GM23338 (cell line): ENCODE results near the gene ARMC7. TPM values are rescaled to one million over a fixed set of nuclear protein-coding genes. Genes with fewer than 3 reads are reported as not detected.
"Not testable (repeated sequence)": the region's sequence is repeated elsewhere in the genome, so short reads cannot be mapped to it uniquely, and the experiment has no call there.

Experiments used
- ATAC-seq: fragments of 200-7000 bp; cut with Tn5 transposase; 3 replicates; pipeline ENCODE4 v1.9.1; 2020
- DNase-seq: peaks from one replicate; pipeline ENCODE4 v3.0.0-alpha.2; 2015; ENCODE audit warnings: low spot score
- H2AFZ ChIP-seq: fragments of 200-600 bp; sonication (generic); 2 replicates; pipeline ENCODE4 v1.8.0; 2016; ENCODE audit warnings: antibody characterized with exemption, mild to moderate bottlenecking, moderate library complexity
- H3F3A ChIP-seq: fragments of 200-600 bp; sonication (generic); replicated peaks from 2 replicates; pipeline ENCODE4 v1.8.0; 2017; ENCODE audit warnings: antibody characterized with exemption, mixed run types, low read depth
- H3K27ac ChIP-seq: fragments of 200-600 bp; sonication (generic); 2 replicates; pipeline ENCODE4 v1.6.1; 2016; ENCODE audit warnings: low read depth
- H3K27me3 ChIP-seq: fragments of 200-600 bp; sonication (generic); 2 replicates; pipeline ENCODE4 v1.8.0; 2016; ENCODE audit warnings: mild to moderate bottlenecking, mixed run types, moderate library complexity; ENCODE audit not compliant: insufficient read depth
- H3K36me3 ChIP-seq: fragments of 200-600 bp; sonication (generic); 2 replicates; pipeline ENCODE4 v1.8.0; 2016; ENCODE audit warnings: mild to moderate bottlenecking; ENCODE audit not compliant: insufficient read depth
- H3K4me1 ChIP-seq: fragments of 200-600 bp; sonication (generic); 2 replicates; pipeline ENCODE4 v1.8.0; 2016; ENCODE audit warnings: mild to moderate bottlenecking, moderate library complexity; ENCODE audit not compliant: insufficient read depth
- H3K4me2 ChIP-seq: fragments of 200-600 bp; sonication (generic); 2 replicates; pipeline ENCODE4 v1.7.1; 2017; ENCODE audit warnings: mixed run types
- H3K4me3 ChIP-seq: fragments of 200-600 bp; sonication (generic); 2 replicates; pipeline ENCODE4 v1.6.1; 2016; ENCODE audit warnings: mixed run types
- H3K79me2 ChIP-seq: fragments of 200-600 bp; sonication (generic); replicated peaks from 2 replicates; pipeline ENCODE4 v1.8.0; 2017; ENCODE audit warnings: mild to moderate bottlenecking; ENCODE audit not compliant: insufficient read depth
- H3K9me2 ChIP-seq: fragments of 200-600 bp; sonication (generic); 2 replicates; pipeline ENCODE4 v1.8.0; 2017; ENCODE audit not compliant: insufficient read depth
- H4K20me1 ChIP-seq: fragments of 200-600 bp; sonication (generic); replicated peaks from 2 replicates; pipeline ENCODE4 v1.8.0; 2017; ENCODE audit warnings: mild to moderate bottlenecking; ENCODE audit not compliant: insufficient read depth
- H3K27ac Mint-ChIP-seq: 2 replicates; pipeline ENCODE4 v1.8.0; 2020; ENCODE audit warnings: inconsistent platforms, mild to moderate bottlenecking, moderate library complexity, mixed read lengths
- H3K27me3 Mint-ChIP-seq: 3 replicates; pipeline ENCODE4 v1.8.0; 2022; ENCODE audit warnings: low read depth, mild to moderate bottlenecking, moderate library complexity, mixed read lengths, inconsistent platforms; ENCODE audit not compliant: insufficient read depth, poor library complexity
- H3K36me3 Mint-ChIP-seq: 3 replicates; pipeline ENCODE4 v1.8.0; 2021; ENCODE audit warnings: low read depth, mild to moderate bottlenecking, inconsistent platforms, moderate library complexity, mixed read lengths
- H3K4me1 Mint-ChIP-seq: 3 replicates; pipeline ENCODE4 v1.8.0; 2020; ENCODE audit warnings: mild to moderate bottlenecking, inconsistent platforms, mixed read lengths
- H3K4me3 Mint-ChIP-seq: 3 replicates; pipeline ENCODE4 v1.8.0; 2021; ENCODE audit warnings: moderate library complexity, mild to moderate bottlenecking, inconsistent platforms, mixed read lengths
- H3K9me3 Mint-ChIP-seq: 3 replicates; pipeline ENCODE4 v1.8.0; 2020; ENCODE audit warnings: moderate library complexity, mild to moderate bottlenecking, inconsistent platforms, mixed read lengths
- EZH2 ChIP-seq: fragments of 200-600 bp; sonication (generic); IDR thresholded peaks from one replicate; pipeline ENCODE4 v1.8.0; 2017; ENCODE audit warnings: antibody characterized with exemption, mild to moderate bottlenecking, low read depth; ENCODE audit not compliant: unreplicated experiment
- STAT1 ChIP-seq: IDR thresholded peaks from one replicate; pipeline ENCODE4 v1.6.1; 2016; ENCODE audit warnings: antibody characterized with exemption; ENCODE audit not compliant: unreplicated experiment
- polyA plus RNA-seq: library from polyadenylated mRNA; unstranded; fragments of >200 nt; fragmentation: Nextera tagmentation; extraction: Ambion mirVana; gene quantifications from 2 replicates; pipeline ENCODE4 v1.2.1, GENCODE V29; 2016
- total RNA-seq: library from RNA; depleted of rRNA; stranded (reverse); fragments of >200 nt; shearing (Covaris generic); gene quantifications from 2 replicates; pipeline ENCODE4 v1.2.3, GENCODE V29; 2014
- TF ChIP-seq, protein P1 (sequence below), 2 experiments: fragments of 200-600 bp in 1 of 2; sonication (generic) in 1 of 2; conservative IDR thresholded peaks; 2 replicates each; pipeline versions ENCODE4 v1.5.1 to v1.6.1; 2016 to 2017; ENCODE audit warnings: antibody characterized with exemption in 2 of 2, low read depth in 2 of 2, mild to moderate bottlenecking in 2 of 2, moderate library complexity in 1 of 2

The ARMC7 gene
- total and polyA plus RNA-seq, 2 experiments from 2014 or later = 5.6 to 8.4 TPM

DNA sequence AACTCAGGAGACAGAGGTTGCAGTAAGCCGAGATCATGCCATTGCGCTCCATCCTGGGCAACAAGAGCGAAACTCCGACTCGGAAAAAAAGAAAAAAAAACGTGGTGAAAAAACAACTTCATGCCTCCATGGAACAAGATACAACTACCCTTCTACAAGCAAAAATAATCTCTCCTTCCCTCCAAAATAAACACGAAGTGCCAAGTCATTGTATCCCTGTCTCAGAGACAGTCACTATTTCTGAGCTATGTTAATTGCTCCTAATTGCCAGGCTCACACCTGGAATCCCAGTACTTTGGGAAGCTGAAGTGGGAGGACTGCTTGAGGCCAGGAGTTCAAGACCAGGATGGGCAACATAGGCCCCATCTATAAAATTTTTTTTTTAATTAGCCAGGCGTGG lies 41.0 kb upstream of the ARMC7 start:
- no peaks in the 10 kb centered on the region for H3K27me3 ChIP-seq
- H3K36me3 Mint-ChIP-seq = peaks cover 14% of the 10 kb centered on the region; the same call in 2 of the 3 replicates
- no peaks in the 10 kb centered on the region for H3K4me1 ChIP-seq
- no peak overlapping the region for H3K27ac Mint-ChIP-seq
- H2AFZ ChIP-seq = no peak overlapping the region
- ATAC-seq (no peak), DNase-seq (no peak)
- no peaks in the 10 kb centered on the region for H3K4me1 Mint-ChIP-seq
- peaks cover 6% of the 10 kb centered on the region; the same call in 1 of the 2 replicates for H4K20me1 ChIP-seq
- no peak overlapping the region for H3K4me2 ChIP-seq
- no peak for TF ChIP-seq STAT1
- no peak for TF ChIP-seq EZH2
- peaks cover 10% of the 10 kb centered on the region for H3K27me3 Mint-ChIP-seq
- H3K4me3 Mint-ChIP-seq = no peak overlapping the region
- no peaks in the 10 kb centered on the region for H3K79me2 ChIP-seq
- H3K36me3 ChIP-seq = 0 out of 2 replicates have a peak, but pooled peaks cover 5% of the 10 kb centered on the region
- H3K27ac ChIP-seq = no peak overlapping the region
- H3K9me2 ChIP-seq = no peaks in the 10 kb centered on the region
- 0 out of 2 replicates have a peak, but pooled peaks cover 3% of the 10 kb centered on the region for H3F3A ChIP-seq
- no peak overlapping the region for H3K4me3 ChIP-seq
- H3K9me3 Mint-ChIP-seq = no peaks in the 10 kb centered on the region

DNA sequence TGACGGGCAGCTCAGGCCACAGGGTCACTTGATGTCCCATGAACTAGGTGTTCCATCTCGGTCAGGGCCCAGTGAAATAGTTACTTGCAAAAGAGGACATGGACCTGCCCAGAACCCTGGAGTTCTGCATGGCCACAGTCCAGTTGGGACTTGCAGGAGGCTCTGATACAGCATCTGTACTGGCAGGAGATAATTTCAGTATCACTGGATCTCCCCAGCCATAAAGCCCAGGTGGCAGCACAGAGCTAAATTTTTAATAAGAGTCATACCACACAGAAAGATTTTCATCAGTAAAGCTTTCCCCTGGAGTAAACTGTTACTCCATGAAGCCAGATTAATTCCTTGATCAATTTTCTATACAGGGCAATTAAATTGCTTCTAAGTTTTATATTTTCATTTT lies 40.0 kb upstream of the ARMC7 start:
- no peak for ATAC-seq

DNA sequence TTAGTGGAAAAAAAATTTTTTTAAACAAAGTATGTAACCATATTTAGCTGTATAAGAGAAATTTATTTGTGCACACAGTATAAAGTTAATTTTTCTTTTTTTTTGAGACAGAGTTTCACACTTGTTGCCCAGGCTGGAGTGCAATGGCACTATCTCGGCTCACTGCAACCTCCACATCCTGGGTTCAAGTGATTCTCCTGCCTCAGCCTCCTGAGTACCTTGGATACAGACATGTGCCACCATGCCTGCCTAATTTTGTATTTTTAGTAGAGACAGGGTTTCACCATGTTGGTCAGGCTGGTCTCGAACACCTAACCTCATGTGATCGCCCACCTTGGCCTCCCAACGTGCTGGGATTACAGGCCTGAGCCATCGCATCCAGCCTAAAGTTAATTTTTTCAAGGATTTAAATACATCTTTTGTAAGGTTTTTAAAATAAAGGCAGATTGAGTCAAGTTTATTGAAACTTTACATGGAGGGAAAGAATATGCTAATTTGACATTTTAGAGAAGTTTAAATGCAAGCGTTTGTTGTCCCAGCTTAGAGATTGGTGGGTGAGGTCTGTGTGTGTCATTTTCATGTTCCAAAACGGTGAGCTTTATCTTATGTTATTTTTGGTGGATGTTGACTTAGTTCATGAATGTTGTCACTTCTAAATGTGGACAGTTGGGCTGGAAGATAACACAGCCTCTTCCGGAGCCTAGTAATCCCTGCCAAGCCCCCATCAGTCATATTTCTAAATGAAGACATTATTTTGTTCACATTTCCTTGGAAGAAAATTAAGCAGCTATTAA lies 38.1 kb upstream of the ARMC7 start:
- not testable (repeated sequence) for DNase-seq, H3K9me3 Mint-ChIP-seq, H3K4me1 Mint-ChIP-seq, H3K27me3 ChIP-seq, H3K36me3 Mint-ChIP-seq, H3K27ac Mint-ChIP-seq, H3F3A ChIP-seq, H3K4me3 ChIP-seq, H3K4me1 ChIP-seq, H3K9me2 ChIP-seq, H2AFZ ChIP-seq, H3K79me2 ChIP-seq, H3K27ac ChIP-seq, H3K36me3 ChIP-seq, H3K27me3 Mint-ChIP-seq, H4K20me1 ChIP-seq, ATAC-seq, H3K4me3 Mint-ChIP-seq, H3K4me2 ChIP-seq

More for the DNA sequence above, 40.0 kb upstream of the ARMC7 start:
- H3K9me3 Mint-ChIP-seq = no peaks in the 10 kb centered on the region
- 0 out of 2 replicates have a peak, but pooled peaks cover 3% of the 10 kb centered on the region for H3F3A ChIP-seq
- no peaks in the 10 kb centered on the region for H3K4me1 ChIP-seq
- no peak overlapping the region for H3K4me3 ChIP-seq
- no peak overlapping the region for H3K27ac Mint-ChIP-seq
- no peaks in the 10 kb centered on the region for H3K36me3 ChIP-seq
- no peak overlapping the region for H3K4me3 Mint-ChIP-seq
- H3K27me3 ChIP-seq = no peaks in the 10 kb centered on the region
- no peak overlapping the region for H2AFZ ChIP-seq
- peaks cover 3% of the 10 kb centered on the region; the same call in 2 of the 3 replicates for H3K36me3 Mint-ChIP-seq
- no peak overlapping the region for H3K4me2 ChIP-seq
- no peak for TF ChIP-seq EZH2
- TF ChIP-seq, protein P1, sequence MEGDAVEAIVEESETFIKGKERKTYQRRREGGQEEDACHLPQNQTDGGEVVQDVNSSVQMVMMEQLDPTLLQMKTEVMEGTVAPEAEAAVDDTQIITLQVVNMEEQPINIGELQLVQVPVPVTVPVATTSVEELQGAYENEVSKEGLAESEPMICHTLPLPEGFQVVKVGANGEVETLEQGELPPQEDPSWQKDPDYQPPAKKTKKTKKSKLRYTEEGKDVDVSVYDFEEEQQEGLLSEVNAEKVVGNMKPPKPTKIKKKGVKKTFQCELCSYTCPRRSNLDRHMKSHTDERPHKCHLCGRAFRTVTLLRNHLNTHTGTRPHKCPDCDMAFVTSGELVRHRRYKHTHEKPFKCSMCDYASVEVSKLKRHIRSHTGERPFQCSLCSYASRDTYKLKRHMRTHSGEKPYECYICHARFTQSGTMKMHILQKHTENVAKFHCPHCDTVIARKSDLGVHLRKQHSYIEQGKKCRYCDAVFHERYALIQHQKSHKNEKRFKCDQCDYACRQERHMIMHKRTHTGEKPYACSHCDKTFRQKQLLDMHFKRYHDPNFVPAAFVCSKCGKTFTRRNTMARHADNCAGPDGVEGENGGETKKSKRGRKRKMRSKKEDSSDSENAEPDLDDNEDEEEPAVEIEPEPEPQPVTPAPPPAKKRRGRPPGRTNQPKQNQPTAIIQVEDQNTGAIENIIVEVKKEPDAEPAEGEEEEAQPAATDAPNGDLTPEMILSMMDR (conservative IDR thresholded peaks at IDR 0.05; ENCODE audit: low read depth in 2 of 2) = peak; percentile 12 to 37; a peak in 2 of 4 replicates
- DNase-seq = no peak
- no peaks in the 10 kb centered on the region for H3K79me2 ChIP-seq
- no peaks in the 10 kb centered on the region for H3K9me2 ChIP-seq
- H3K4me1 Mint-ChIP-seq = no peaks in the 10 kb centered on the region
- H4K20me1 ChIP-seq = peaks cover 3% of the 10 kb centered on the region; the same call in 1 of the 2 replicates
- no peak overlapping the region; the same call in 1 of the 2 replicates for H3K27ac ChIP-seq
- H3K27me3 Mint-ChIP-seq = peaks cover 11% of the 10 kb centered on the region

DNA sequence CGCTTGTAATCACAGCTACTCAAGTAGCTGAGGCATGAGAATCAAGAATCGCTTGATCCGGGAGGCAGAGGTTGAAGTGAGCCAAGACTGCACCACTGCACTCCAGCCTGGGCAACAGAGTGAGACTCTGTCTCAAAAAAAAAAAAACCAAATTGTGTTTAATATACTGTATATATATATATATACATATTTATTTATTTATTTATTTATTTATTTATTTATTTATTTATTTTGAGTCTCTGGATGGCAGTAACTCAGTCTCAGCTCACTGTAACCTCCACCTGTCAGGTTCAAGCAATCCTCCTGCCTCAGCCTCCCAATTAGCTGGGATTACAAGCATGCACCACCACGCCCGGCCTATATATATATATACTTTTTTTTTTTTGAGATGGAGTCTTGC lies 36.9 kb upstream of the ARMC7 start:
- not testable (repeated sequence) for H3K9me3 Mint-ChIP-seq, ATAC-seq

More for the DNA sequence above, 36.9 kb upstream of the ARMC7 start:
- H2AFZ ChIP-seq, H4K20me1 ChIP-seq, H3K4me1 Mint-ChIP-seq, H3K79me2 ChIP-seq, H3K4me3 Mint-ChIP-seq, H3K27ac Mint-ChIP-seq, H3F3A ChIP-seq, H3K9me2 ChIP-seq, DNase-seq, H3K4me3 ChIP-seq, H3K36me3 ChIP-seq, H3K36me3 Mint-ChIP-seq, H3K4me2 ChIP-seq, H3K4me1 ChIP-seq, H3K27me3 ChIP-seq, H3K27ac ChIP-seq: not testable (repeated sequence)
- peaks cover 10% of the 10 kb centered on the region for H3K27me3 Mint-ChIP-seq
